ENCODE results near the gene SLC25A11. TPM values are rescaled to one million over a fixed set of nuclear protein-coding genes. Genes with fewer than 3 reads are reported as not detected.

Gene SLC25A11
- total and polyA plus RNA-seq, 5 donors from 2014 or later, result 22.6 to 78.4 (median 72.6) TPM

Other genes starting within 250 kb of the SLC25A11 start
- gene PELP1, start 235.9 kb downstream of the SLC25A11 start, total RNA-seq, result 51.9 TPM
- 1 to 10 TPM; 6.2 to 8.6 (median 7.8) TPM for gene PELP1, start 235.9 kb downstream of the SLC25A11 start, polyA plus RNA-seq
- gene ARRB2, start 229.4 kb downstream of the SLC25A11 start, total RNA-seq, result 197 TPM
- gene ARRB2, start 229.4 kb downstream of the SLC25A11 start, polyA plus RNA-seq, result 10 to 100 TPM; 22.4 to 37.5 (median 28.9) TPM
- gene MED11, start 208.6 kb downstream of the SLC25A11 start, total RNA-seq, result 9.3 TPM
- gene MED11, start 208.6 kb downstream of the SLC25A11 start, polyA plus RNA-seq, result 10 to 100 TPM; 40.0 to 46.8 (median 43.9) TPM
- 1.0 TPM for gene ZMYND15, start 200.2 kb downstream of the SLC25A11 start, total RNA-seq
- gene ZMYND15, start 200.2 kb downstream of the SLC25A11 start, polyA plus RNA-seq, result not detected
- gene CXCL16, start 200.1 kb downstream of the SLC25A11 start, total RNA-seq, result 7.3 TPM
- gene CXCL16, start 200.1 kb downstream of the SLC25A11 start, polyA plus RNA-seq, result under 1 TPM in 3 of 4 donors, not detected in 1; 0.41 to 0.79 (median 0.45) TPM
- gene TM4SF5, start 168.2 kb downstream of the SLC25A11 start, total RNA-seq, result not detected
- gene TM4SF5, start 168.2 kb downstream of the SLC25A11 start, polyA plus RNA-seq, result not detected
- gene VMO1, start 153.7 kb downstream of the SLC25A11 start, total RNA-seq, result not detected
- gene VMO1, start 153.7 kb downstream of the SLC25A11 start, polyA plus RNA-seq, result under 1 TPM in 1 of 4 donors, not detected in 3; 0.71 TPM
- gene GLTPD2, start 151.1 kb downstream of the SLC25A11 start, total RNA-seq, result 0.39 TPM
- under 1 TPM in 1 of 4 donors, not detected in 3; 0.43 TPM for gene GLTPD2, start 151.1 kb downstream of the SLC25A11 start, polyA plus RNA-seq
- 64.7 TPM for gene PSMB6, start 143.9 kb downstream of the SLC25A11 start, total RNA-seq
- gene PSMB6, start 143.9 kb downstream of the SLC25A11 start, polyA plus RNA-seq, result 100 to 1,000 TPM; 281 to 354 (median 319) TPM
- 36.4 TPM for gene PLD2, start 132.9 kb downstream of the SLC25A11 start, total RNA-seq
- gene PLD2, start 132.9 kb downstream of the SLC25A11 start, polyA plus RNA-seq, result 1 to 10 TPM; 1.6 to 4.7 (median 1.9) TPM
- 235 TPM for gene MINK1, start 106.7 kb downstream of the SLC25A11 start, total RNA-seq
- 10 to 100 TPM in 3 of 4 donors, 1 to 10 TPM in 1; 9.4 to 13.4 (median 11.6) TPM for gene MINK1, start 106.7 kb downstream of the SLC25A11 start, polyA plus RNA-seq
- gene C17orf107, start 40.5 kb downstream of the SLC25A11 start, total RNA-seq, result 45.6 TPM
- 1 to 10 TPM; 1.1 to 1.5 (median 1.3) TPM for gene C17orf107, start 40.5 kb downstream of the SLC25A11 start, polyA plus RNA-seq
- gene CHRNE, start 36.9 kb downstream of the SLC25A11 start, total RNA-seq, result 3.8 TPM
- under 1 TPM in 2 of 4 donors, not detected in 2; 0.15 to 0.25 TPM for gene CHRNE, start 36.9 kb downstream of the SLC25A11 start, polyA plus RNA-seq
- gene GP1BA, start 7.8 kb downstream of the SLC25A11 start, total RNA-seq, result 1.9 TPM
- under 1 TPM in 2 of 4 donors, not detected in 2; 0.07 to 0.22 TPM for gene GP1BA, start 7.8 kb downstream of the SLC25A11 start, polyA plus RNA-seq
- gene RNF167, start 222 bp upstream of the SLC25A11 start, total RNA-seq, result 105 TPM
- 10 to 100 TPM; 31.5 to 58.2 (median 45.9) TPM for gene RNF167, start 222 bp upstream of the SLC25A11 start, polyA plus RNA-seq
- gene PFN1, start 8.5 kb upstream of the SLC25A11 start, total RNA-seq, result 865 TPM
- gene PFN1, start 8.5 kb upstream of the SLC25A11 start, polyA plus RNA-seq, result 1,000 to 10,000 TPM; 2,018 to 2,804 (median 2,386) TPM
- gene ENO3, start 11.1 kb upstream of the SLC25A11 start, total RNA-seq, result 11.7 TPM
- 1 to 10 TPM in 1 of 4 donors, under 1 TPM in 3; 0.29 to 1.6 (median 0.41) TPM for gene ENO3, start 11.1 kb upstream of the SLC25A11 start, polyA plus RNA-seq
- 52.5 TPM for gene SPAG7, start 27.8 kb upstream of the SLC25A11 start, total RNA-seq
- 100 to 1,000 TPM in 3 of 4 donors, 10 to 100 TPM in 1; 97.9 to 130 (median 106) TPM for gene SPAG7, start 27.8 kb upstream of the SLC25A11 start, polyA plus RNA-seq
- 69.8 TPM for gene CAMTA2, start 47.6 kb upstream of the SLC25A11 start, total RNA-seq
- gene CAMTA2, start 47.6 kb upstream of the SLC25A11 start, polyA plus RNA-seq, result 1 to 10 TPM; 4.7 to 7.9 (median 6.0) TPM
- gene INCA1, start 57.5 kb upstream of the SLC25A11 start, total RNA-seq, result not detected
- under 1 TPM in 1 of 4 donors, not detected in 3; 0.99 TPM for gene INCA1, start 57.5 kb upstream of the SLC25A11 start, polyA plus RNA-seq
- 22.9 TPM for gene KIF1C, start 57.9 kb upstream of the SLC25A11 start, total RNA-seq
- 1 to 10 TPM; 2.6 to 4.6 (median 3.8) TPM for gene KIF1C, start 57.9 kb upstream of the SLC25A11 start, polyA plus RNA-seq
- gene SLC52A1, start 95.4 kb upstream of the SLC25A11 start, total RNA-seq, result 0.22 TPM
- under 1 TPM in 2 of 4 donors, not detected in 2; 0.27 to 0.41 TPM for gene SLC52A1, start 95.4 kb upstream of the SLC25A11 start, polyA plus RNA-seq
- 2.5 TPM for gene ZFP3, start 138.4 kb upstream of the SLC25A11 start, total RNA-seq
- gene ZFP3, start 138.4 kb upstream of the SLC25A11 start, polyA plus RNA-seq, result 1 to 10 TPM in 2 of 4 donors, under 1 TPM in 2; 0.32 to 2.0 (median 1.3) TPM
- 8.0 TPM for gene ZNF232, start 171.8 kb upstream of the SLC25A11 start, total RNA-seq
- gene ZNF232, start 171.8 kb upstream of the SLC25A11 start, polyA plus RNA-seq, result 10 to 100 TPM in 2 of 4 donors, 1 to 10 TPM in 2; 4.6 to 12.3 (median 9.0) TPM
- gene USP6, start 176.0 kb upstream of the SLC25A11 start, total RNA-seq, result not detected
- under 1 TPM in 3 of 4 donors, not detected in 1; 0.02 to 0.10 (median 0.06) TPM for gene USP6, start 176.0 kb upstream of the SLC25A11 start, polyA plus RNA-seq